IMR-90 (cell line): ENCODE measurements around the gene NEDD4L.

Source experiments
- CHD1 ChIP-seq: IDR thresholded peaks from 2 replicates; pipeline ENCODE4 v1.6.1; 2012; ENCODE audit warnings: low read depth, low read length, improper control_type of control experiment
- CTCF ChIP-seq: conservative IDR thresholded peaks from 2 replicates; pipeline ENCODE4 v1.5.1; 2012; ENCODE audit warnings: mild to moderate bottlenecking, low read depth, low read length, improper control_type of control experiment
- MAFK ChIP-seq: IDR thresholded peaks from 2 replicates; pipeline ENCODE4 v1.6.1; 2012; ENCODE audit warnings: low read depth, low read length, improper control_type of control experiment
- NFE2L2 ChIP-seq: fragments of 150-350 bp; IDR thresholded peaks from 2 replicates; pipeline ENCODE4 v1.6.1; 2016; ENCODE audit warnings: low read depth, mild to moderate bottlenecking, low read length
- POLR2A ChIP-seq: IDR thresholded peaks from 2 replicates; pipeline ENCODE4 v1.6.1; 2012; ENCODE audit warnings: mild to moderate bottlenecking, low read depth, low read length
- USF2 ChIP-seq: fragments of 150-350 bp; IDR thresholded peaks from 2 replicates; pipeline ENCODE4 v1.6.1; 2017; ENCODE audit warnings: mild to moderate bottlenecking, antibody characterized with exemption, low read length, low read depth

- TF ChIP-seq POLR2A (no peak), CTCF (no peak), MAFK (no peak), USF2 (no peak), CHD1 (no peak), NFE2L2 (no peak)
Measured at GRCh38 chr18:58429442-58429841, 385.4 kb downstream of the NEDD4L start.
